HG03442 (cell line): ENCODE measurements around the gene RPA1.

Experiments
- ATAC-seq: cut with Tn5 transposase; IDR thresholded peaks from one replicate; pipeline ENCODE4 v1.9.1; 2021; ENCODE audit warnings: mild to moderate bottlenecking, moderate library complexity; ENCODE audit not compliant: unreplicated experiment

RPA1 gene

DNA sequence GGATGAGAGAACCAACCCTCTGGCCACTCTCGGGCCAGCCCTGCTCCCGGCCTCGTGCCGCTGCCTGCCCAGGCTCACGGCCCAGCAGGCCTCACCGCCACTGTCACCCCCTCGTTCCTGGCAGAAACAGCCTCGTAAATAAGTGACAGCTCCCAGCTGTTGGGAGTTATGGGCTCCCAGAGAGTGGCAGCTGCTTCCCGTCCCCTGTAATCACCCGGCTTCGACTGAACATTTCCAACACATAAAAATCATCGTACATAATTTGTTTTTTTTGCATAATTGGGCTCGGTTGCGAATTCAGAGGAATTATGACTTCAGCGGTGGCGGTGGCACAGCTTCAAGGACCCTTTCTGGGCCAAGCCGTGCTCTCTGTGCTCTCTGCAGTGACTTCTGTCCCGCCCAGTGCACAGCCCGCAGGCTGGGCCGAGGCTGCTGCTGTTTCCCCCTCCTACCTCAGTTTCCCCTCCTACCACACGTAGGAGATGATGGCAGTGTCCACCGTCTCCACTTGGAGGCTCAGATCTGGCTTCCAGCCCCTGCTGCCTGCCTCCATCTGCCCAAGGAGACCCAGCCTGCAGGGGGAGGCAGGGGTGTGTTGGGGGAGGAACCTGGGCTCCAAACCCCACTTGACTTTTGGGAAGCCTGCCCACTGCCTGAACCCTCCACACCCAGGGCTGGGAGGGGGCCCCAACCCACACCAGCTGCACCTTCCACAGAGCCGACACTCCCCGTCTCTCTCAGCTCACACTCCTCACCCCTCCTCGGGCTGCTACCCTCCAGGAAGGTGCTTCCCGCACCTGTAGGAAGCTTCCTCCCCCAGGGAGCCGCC is 110.4 kb downstream of the RPA1 start:
- ATAC-seq, result no peak

GRCh38 chr17:1940810-1941185 is 111.0 kb downstream of the RPA1 start:
- no peak for ATAC-seq

- ATAC-seq, result no peak
Measured at GRCh38 chr17:1941272-1942065, 111.7 kb downstream of the RPA1 start.

DNA sequence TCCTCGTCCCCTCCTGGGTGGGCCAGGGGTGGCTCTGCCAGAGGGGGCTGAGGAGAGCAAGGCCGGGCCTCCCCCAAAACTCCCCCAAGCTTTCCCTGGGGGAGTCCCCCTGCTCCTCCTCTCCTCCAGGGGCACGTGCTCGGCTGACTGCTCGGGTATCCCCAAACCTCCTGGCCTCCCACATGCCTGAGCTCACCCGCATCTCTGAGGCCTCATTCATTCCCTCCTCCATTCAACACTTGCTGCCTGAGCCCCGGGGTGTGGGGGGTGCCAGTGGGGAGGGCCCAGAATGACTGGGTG is 112.2 kb downstream of the RPA1 start:
- no peak for ATAC-seq

DNA sequence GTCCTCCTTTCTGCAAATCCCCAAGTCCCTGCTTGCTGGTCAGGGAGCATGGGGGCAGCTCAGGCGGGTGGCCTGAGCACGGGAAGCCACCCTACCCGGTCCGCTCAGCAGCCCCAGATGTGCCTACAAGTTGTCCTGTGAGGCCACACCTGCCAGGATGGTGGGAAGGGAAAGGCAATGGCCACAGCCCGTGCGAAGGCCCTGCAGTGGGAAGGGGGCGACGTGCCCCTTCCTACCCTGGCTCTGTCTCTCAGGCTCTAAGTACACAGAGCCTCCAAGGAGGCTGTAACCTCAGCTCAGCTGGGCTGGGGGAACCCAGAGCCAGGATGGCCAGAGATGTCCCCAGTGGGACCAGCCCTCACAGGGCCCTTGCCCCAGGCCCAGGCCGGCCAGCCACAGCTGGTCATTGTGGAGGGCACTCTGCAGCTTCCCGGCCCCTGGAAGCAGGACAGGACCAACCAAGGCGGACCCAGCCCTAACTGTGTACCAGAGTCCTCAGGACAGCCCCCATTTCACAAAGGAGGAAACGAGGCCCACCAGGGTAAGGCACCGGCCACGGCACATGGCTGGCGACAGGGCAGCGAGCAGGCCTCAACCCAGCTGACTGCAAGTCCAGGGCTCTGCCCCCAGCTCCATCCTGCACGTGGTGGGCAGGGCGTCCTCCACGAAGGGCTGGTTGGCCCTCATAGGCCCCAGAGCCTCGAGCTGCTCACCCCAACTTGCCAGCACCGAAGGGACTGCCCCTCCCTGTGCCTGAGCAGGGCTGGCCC is 113.0 kb downstream of the RPA1 start:
- ATAC-seq, result no peak

DNA sequence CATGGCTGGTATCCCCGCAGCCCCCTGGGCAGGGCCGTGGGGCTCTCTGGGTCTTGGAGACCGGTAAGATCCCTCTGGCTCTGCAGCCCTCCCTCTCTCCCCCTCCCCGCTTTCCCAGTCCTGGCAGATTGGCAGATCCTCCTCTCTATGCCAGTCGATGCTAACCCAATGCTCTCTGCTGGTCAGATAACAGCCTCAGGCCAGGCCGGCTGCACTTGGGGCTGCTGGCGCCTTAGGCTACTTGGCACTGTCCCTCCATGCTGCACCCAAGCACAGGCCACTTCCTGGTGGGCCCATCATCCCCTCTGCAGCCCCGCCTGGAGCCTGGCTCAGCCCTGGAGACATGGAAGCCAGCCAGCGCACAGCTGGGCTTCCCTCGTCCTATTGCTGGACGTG is 113.6 kb downstream of the RPA1 start:
- no peak for ATAC-seq

GRCh38 chr17:1945621-1946020 is 115.8 kb downstream of the RPA1 start:
- no peak for ATAC-seq

- no peak for ATAC-seq
Measured at GRCh38 chr17:1946021-1946932, 116.5 kb downstream of the RPA1 start.

DNA sequence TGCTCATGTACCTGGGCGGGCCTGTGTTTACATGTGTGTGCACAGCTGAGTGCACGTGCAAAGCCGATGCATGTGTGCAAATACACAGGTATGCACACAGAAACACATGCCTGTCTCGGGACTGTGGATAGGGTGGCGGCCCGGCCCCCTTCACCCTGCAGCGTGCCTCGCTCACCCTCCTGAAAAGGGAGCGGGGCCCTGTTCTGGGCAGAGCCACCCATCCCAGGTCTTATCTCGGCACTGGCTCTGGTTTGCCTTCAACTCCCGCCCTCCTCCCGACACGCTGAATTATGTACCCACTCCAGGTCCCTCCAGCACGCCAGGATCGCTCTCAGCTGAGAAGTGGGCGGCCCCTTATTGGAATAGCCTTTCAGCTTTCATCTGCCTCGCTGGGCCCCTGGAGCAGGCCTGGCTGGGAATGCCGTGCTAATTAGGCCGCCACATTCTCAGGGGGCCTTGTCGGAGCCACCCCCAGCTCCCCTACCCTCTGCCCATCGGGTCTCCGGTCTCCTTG is 117.5 kb downstream of the RPA1 start:
- no peak for ATAC-seq

GRCh38 chr17:1947743-1948516 is 118.1 kb downstream of the RPA1 start:
- ATAC-seq, result no peak

DNA sequence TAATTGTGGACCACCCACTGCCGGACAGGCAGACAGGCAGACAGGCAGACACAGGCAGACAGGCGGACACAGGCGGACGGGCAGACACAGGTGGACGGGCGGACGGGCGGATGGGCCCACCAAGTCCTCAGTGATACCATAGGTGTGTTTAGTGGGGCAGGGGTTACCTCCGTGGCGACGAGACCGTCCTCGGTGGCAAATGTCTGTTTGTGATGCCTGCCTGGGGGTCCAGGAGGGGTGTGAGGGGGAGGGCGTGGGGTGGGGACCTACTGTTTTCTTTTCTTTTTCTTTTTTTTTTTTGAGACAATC is 118.7 kb downstream of the RPA1 start:
- ATAC-seq, result no peak
